OCI-LY3 (cell line): ENCODE measurements around the gene GAGE10.
"Not testable (repeated sequence)": the region's sequence is repeated elsewhere in the genome, so short reads cannot be mapped to it uniquely, and the experiment has no call there.

Source experiments
- CTCF ChIP-seq: fragments of 200-600, 300-600 bp; sonication (generic); IDR thresholded peaks from 2 replicates; pipeline ENCODE4 v1.5.1; 2014; ENCODE audit warnings: antibody characterized with exemption, low read length, low read depth
- EZH2phosphoT487 ChIP-seq: fragments of 200-600 bp; shearing (Covaris generic); IDR thresholded peaks from 2 replicates; pipeline ENCODE4 v1.6.1; 2018; ENCODE audit warnings: antibody characterized with exemption, mixed run types, low read depth

GRCh38 chrX:49346150-49346549 is 42.7 kb downstream of the GAGE10 start:
- TF ChIP-seq CTCF, EZH2phosphoT487: not testable (repeated sequence)
